Left renal cortex interstitium (tissue), 4 donors: Measurements from ENCODE around the gene MAG. TPM values are rescaled to one million over a fixed set of nuclear protein-coding genes. Genes with fewer than 3 reads are reported as not detected.
A peak's percentile ranks its signal among the peaks of the same experiment; 100 is the strongest.

ENCODE experiments used
- DNase-seq, 4 donors: peaks; one replicate each; pipeline ENCODE4 v3.0.0-alpha.2; 2013; ENCODE audit warnings: low read depth in 4 of 4, low spot score in 2 of 4, missing footprints in 1 of 4
- polyA plus RNA-seq, 4 donors: library from polyadenylated mRNA; unstranded; fragments of 120-200 nt; gene quantifications; one replicate each; pipeline ENCODE4 v1.2.1, GENCODE V29; 2013; ENCODE audit not compliant: insufficient read length in 4 of 4

The MAG gene
- polyA plus RNA-seq, 4 donors: 2.6 to 15.5 (median 5.6) TPM

DNA sequence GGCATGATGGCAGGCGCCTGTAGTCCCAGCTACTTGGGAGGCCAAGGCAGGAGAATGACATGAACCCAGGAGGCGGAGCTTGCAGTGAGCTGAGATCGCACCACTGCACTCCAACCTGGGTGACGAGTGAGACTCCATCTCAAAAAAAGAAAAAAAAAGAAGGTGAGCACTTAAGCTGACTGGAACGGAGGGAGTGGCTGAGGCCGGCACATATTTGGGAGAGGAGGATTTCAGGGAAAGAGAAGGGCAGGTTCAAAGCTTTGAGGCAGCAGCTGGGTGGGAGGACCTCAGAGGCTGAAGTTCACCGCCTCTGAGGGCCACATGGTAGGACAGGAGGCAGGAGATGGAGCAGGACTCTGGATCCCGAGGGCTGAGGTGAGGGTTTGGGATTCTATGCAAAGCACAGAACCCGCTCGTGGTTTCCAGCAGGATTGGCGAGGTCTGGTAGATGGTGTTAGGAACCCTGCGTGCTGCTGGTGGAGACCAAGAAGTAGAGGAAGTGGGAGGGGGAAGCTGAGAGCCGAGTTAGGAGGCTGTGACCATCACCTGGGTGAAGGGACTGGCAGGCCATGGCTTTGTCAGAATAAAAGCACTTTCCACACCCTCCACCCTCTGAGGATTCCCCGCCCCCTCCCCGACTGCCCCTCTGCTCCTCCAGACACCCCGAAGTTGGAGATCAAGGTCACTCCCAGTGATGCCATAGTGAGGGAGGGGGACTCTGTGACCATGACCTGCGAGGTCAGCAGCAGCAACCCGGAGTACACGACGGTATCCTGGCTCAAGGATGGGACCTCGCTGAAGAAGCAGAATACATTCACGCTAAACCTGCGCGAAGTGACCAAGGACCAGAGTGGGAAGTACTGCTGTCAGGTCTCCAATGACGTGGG is 45.4 kb downstream of the MAG start:
- DNase-seq: no peak

- no peak for DNase-seq
Observed at GRCh38 chr19:35337984-35338296, 46.0 kb downstream of the MAG start.

GRCh38 chr19:35340431-35340830 is 48.5 kb downstream of the MAG start:
- DNase-seq: no peak

DNA sequence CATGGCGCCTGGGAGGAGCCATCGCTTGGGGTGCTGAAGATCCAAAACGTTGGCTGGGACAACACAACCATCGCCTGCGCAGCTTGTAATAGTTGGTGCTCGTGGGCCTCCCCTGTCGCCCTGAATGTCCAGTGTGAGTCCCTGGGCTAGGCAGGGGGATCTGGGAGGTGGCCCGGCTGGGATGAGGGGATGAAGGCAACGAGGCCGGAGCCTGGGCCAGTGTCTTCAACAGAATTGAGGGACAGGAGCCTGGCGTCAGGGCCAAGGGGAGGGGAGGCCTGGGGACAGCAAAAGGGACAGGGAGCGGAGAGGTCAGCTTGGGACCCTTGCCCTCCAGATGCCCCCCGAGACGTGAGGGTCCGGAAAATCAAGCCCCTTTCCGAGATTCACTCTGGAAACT is 49.0 kb downstream of the MAG start:
- no peak for DNase-seq

- DNase-seq: no peak
Observed at GRCh38 chr19:35341565-35342225, 49.7 kb downstream of the MAG start.

GRCh38 chr19:35342430-35342829 is 50.5 kb downstream of the MAG start:
- no peak for DNase-seq

DNA sequence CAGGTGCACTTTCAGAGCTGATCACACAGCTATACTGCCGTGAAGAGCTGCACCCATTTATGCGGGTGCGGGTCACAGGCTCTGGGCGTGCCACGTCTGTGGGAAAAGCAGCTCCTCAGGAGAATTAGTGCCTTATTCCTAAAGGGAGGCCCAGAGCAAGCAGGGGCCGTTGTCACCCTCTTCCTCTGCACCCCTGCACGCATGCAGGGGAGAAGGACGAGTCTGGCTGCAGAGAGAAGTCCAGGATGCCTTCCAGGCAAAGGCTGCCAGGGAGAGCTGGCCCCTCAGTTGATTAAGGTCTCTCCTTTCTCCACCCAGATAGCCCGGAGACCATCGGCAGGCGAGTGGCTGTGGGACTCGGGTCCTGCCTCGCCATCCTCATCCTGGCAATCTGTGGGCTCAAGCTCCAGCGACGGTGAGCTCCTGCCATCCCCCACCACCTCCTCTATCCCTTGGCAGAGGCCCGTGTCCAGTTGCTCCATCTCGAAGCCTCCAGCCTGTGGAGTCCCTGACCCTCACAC is 52.6 kb downstream of the MAG start:
- DNase-seq: no peak

- no peak for DNase-seq
Observed at GRCh38 chr19:35345671-35346111, 53.7 kb downstream of the MAG start.

DNA sequence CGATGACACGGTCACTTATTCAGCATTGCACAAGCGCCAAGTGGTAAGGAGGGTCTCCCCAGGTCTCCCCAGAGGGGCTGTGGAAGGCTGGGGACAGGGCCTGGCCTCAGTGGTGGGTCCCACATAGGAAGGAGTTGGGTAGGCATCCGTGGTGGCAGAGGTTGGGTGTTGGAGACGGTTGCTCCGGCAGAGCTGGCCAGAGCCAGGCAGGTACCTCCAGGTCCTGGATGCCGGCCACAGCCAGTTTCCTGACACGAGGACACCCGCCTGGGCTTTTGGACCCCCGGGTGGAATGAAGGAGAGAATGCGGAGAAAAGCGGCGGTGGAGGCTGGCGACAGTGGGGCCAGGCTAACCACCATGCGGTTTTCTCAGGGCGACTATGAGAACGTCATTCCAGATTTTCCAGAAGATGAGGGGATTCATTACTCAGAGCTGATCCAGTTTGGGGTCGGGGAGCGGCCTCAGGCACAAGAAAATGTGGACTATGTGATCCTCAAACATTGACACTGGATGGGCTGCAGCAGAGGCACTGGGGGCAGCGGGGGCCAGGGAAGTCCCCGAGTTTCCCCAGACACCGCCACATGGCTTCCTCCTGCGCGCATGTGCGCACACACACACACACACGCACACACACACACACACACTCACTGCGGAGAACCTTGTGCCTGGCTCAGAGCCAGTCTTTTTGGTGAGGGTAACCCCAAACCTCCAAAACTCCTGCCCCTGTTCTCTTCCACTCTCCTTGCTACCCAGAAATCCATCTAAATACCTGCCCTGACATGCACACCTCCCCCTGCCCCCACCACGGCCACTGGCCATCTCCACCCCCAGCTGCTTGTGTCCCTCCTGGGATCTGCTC is 54.5 kb downstream of the MAG start:
- DNase-seq: no peak

- DNase-seq: no peak
Observed at GRCh38 chr19:35347171-35347929, 55.4 kb downstream of the MAG start, which contains the start of gene FFAR1. Gene FFAR1 (plus strand): TSS chr19:35347902. CDS start chr19:35351552, 3,650 bp downstream.

GRCh38 chr19:35347930-35348298 is 56.0 kb downstream of the MAG start:
- DNase-seq: no peak

DNA sequence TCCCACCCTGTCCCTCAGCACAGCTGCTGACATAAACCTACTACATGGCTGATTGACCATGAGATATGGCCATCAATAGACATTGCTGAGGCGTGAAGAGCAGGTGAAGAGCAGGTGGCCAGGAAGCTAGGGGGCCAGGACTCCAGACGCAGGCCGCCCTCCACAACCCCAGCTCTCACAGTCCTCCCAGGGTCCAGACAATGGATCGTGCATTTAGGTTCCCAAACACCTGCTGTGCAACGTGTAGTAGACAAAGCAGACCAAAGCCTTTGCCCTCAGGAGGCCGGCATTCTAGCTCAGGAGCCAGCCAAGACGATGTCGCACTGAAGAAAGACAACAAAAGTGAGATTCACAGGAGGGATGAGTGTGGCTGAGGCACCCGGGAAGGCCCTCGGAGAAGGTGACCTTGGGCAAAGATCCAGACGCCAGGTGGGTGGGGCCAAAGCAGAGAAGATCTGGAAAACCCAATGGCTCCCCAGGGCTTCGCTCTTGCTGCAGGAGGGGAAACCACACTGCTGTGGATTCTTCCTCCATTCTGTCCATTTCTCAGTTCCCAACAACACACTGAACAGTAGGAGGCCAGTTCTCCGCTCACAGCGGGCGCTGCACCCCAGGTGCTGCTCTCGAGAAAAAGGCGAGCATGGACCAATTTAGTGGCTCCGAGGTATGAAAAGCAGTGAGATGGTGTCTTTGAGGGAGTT is 57.1 kb downstream of the MAG start:
- DNase-seq: no peak

- no peak for DNase-seq
Observed at GRCh38 chr19:35349614-35350521, 57.9 kb downstream of the MAG start.

GRCh38 chr19:35350591-35350990 is 58.6 kb downstream of the MAG start:
- no peak for DNase-seq

GRCh38 chr19:35351411-35352176 is 59.6 kb downstream of the MAG start:
- no peak for DNase-seq

GRCh38 chr19:35352177-35352447 is 60.2 kb downstream of the MAG start:
- no peak for DNase-seq

- peak in 3 of 4 donors; percentile 46 to 61 (median 51) for DNase-seq
Observed at GRCh38 chr19:35352448-35353304, 60.7 kb downstream of the MAG start.
